HG02759 (cell line): ENCODE data around the gene SDK1.

Source experiments
- ATAC-seq: cut with Tn5 transposase; IDR thresholded peaks from one replicate; pipeline ENCODE4 v1.9.1; 2021; ENCODE audit warnings: mild to moderate bottlenecking, moderate library complexity; ENCODE audit not compliant: unreplicated experiment

Gene SDK1

DNA sequence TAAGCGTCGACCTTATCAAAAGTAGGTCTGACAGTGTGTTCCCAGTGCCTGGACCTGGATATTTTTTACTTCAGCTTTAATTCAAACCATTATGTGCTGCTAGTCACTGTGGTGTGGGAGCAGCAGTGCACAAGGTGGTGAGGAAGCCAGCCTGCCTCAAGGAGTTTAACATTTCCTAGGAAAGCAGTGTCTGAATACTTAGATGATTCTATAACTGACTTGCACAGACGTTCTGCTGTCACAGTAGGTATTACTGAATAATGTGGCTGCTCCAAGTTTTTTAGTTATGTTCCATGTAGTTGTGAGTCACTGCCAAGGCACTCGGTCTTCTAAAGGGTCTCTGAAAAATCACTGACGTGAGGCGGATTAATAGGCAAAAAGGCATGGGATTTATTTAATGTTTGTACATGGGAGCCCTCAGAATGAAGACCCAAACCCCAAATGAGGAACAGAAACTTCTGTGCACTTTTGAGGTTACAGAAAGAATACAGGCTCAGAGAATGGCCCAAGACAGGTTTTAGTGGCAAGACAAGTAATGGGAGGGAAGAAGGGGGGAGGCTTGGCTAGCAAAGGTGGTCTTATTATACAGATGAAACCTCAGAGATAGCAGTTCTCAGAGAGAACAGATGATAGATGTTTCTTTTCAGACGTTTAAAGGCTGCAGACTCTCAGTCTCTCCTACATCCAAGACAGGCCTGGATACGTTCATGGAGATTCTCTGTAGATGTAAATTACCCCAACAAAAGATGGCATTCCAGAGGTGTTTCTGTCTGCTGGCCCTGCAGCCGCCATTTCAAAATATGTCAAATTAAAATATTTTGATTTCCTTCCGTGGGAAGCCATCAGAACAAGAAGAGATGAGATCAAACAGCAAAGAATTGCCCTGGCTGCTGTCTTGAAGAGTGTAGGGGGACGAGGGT, 209.3 kb downstream of the SDK1 start:
- no peak for ATAC-seq

- no peak for ATAC-seq
Observed at GRCh38 chr7:3517344-3517743, 216.3 kb downstream of the SDK1 start.

GRCh38 chr7:3518546-3518945, 217.5 kb downstream of the SDK1 start:
- no peak for ATAC-seq

- no peak for ATAC-seq
Observed at GRCh38 chr7:3520206-3520605, 219.2 kb downstream of the SDK1 start.

- ATAC-seq = no peak
Observed at GRCh38 chr7:3527496-3528124, 226.6 kb downstream of the SDK1 start.

DNA sequence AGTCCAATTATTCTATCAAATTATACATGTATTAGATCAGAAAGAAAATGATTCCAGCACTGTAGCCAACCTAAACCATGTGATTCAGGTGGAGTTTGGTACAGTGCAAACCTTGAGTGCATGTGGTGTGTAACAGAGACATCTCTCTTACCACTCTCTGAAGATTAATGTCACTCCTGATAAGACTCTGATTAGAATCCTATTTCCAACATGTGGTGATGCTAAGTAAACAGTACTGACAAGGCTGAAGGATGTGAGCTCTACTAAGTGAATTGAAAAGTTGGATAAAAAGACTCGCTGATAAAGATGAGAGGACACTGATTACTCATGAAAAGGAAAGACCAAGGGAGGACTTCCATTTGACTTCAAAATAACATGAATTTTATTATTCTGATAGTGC, 232.0 kb downstream of the SDK1 start:
- no peak for ATAC-seq

GRCh38 chr7:3537210-3537875, 236.3 kb downstream of the SDK1 start:
- ATAC-seq = no peak

- no peak for ATAC-seq
Observed at GRCh38 chr7:3538041-3538440, 237.0 kb downstream of the SDK1 start.

- no peak for ATAC-seq
Observed at GRCh38 chr7:3540456-3541220, 239.6 kb downstream of the SDK1 start.

- no peak for ATAC-seq
Observed at GRCh38 chr7:3544202-3544601, 243.2 kb downstream of the SDK1 start.

GRCh38 chr7:3548815-3549214, 247.8 kb downstream of the SDK1 start:
- no peak for ATAC-seq

DNA sequence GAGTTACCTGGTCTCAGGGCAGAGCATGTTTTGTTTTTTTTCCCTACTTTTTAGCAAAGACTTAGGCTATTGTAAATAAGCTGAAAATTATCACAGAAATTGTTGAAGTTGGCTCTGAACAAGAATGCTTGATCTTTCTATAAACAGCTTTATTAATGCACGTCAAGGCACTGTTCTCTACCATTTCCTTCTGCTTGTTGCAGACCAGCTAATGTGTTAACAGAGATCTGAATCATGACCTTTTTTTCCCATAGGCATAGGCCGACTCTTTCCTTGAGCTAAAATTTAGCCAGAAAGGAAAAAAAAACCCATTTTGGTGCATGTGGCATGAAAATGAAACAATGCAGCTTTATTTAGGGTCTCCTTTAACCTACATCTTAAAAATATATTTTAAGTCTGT, 248.5 kb downstream of the SDK1 start:
- ATAC-seq = no peak

- ATAC-seq = no peak
Observed at GRCh38 chr7:3551536-3551935, 250.5 kb downstream of the SDK1 start.

- no peak for ATAC-seq
Observed at GRCh38 chr7:3552499-3552898, 251.4 kb downstream of the SDK1 start.

DNA sequence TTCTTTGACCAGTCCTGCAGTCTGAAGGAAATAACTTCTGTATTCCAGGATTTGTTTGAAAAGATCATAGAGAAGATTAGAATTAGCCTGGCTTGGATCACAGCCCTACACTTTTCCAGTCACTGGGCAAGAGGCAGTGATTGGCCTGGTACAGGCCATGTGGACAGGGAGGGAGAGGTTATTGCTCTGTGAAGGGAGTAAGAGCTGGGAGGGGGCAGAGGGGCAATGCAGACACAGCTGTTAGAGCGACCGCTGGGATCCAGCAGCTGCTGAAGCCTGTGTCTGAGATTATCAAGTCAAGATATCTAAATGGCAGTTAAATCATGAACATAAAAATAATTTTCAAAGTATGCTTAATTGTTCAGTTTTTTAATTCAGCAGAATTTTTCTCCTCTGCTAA, 257.3 kb downstream of the SDK1 start:
- ATAC-seq = no peak

DNA sequence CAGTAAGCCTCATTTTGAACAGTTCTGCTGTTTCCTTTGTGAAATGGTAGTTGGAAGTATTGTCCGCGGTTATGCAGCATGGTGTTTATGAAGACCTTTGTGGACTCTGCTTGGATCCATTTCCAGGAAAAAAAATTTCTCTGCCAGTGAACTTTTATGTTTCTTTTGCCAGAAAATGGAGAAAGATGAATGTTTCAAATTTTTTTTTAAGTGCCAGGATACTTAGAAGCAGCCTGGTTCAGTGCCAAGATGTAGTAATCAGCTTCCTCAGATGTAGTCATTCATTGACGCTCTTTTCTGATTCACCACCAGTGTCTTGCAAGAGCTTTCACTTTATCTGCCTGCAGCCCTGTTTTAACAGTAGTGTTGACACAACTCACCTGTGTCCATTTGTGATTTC, 258.2 kb downstream of the SDK1 start:
- no peak for ATAC-seq

DNA sequence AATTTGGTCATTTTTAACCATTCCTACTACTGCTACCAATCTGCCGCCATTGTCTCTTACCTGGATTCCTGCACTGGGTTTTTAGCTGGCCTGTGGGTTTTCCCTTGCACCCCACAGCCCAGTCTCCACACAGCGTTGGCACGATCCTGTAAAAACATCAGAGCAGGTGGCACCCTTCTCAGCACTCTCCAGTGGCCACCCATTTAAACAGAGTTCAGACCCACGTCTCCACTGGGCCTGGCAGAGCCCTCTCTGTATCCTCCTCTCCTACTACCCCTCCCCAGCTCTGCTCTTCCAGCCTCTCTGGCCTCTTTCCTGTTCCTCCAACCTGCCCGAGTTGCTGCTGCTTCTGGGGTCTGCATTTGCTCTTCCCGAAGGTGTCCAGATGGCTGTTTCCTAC, 259.4 kb downstream of the SDK1 start:
- ATAC-seq = no peak

DNA sequence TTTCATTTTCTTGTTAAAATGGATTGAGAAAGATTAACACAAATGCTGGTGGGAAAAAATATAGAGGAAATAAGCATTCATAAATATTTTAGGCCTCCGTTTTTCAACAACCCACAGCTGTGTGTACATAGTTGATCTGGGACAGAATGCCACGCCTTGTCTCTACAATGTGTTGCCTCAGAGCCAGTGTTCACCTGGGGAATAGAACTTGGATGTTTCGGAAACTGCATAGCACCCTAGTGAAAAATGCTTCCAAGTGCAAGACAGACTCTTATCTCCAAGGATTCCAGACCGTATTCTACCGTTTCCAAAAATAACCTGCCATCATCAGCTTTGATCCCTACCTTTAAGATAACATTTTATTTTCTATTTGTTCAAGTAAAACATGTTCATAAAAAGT, 260.9 kb downstream of the SDK1 start:
- no peak for ATAC-seq

GRCh38 chr7:3564231-3564630, 263.2 kb downstream of the SDK1 start:
- ATAC-seq = no peak

- ATAC-seq = no peak
Observed at GRCh38 chr7:3568516-3568915, 267.5 kb downstream of the SDK1 start.

GRCh38 chr7:3569643-3570042, 268.6 kb downstream of the SDK1 start:
- ATAC-seq = no peak
